Peyer's patch (tissue), 4 donors: ENCODE measurements around the gene CMTM7.

Experiments
- CTCF ChIP-seq, 6 experiments: fragments of 450-650 bp in 4 of 6; fragments of 200-600 bp in 2 of 6; sonication (generic) in 1 of 6; IDR thresholded peaks; one replicate each; pipeline ENCODE4 v1.5.1; 2017 to 2019; ENCODE audit warnings: antibody characterized with exemption in 6 of 6, mild to moderate bottlenecking in 3 of 6, moderate library complexity in 1 of 6
- POLR2A ChIP-seq, 2 donors: fragments of 450-650 bp; IDR thresholded peaks; one replicate each; pipeline ENCODE4 v1.5.1; 2017; ENCODE audit warnings: antibody characterized with exemption in 2 of 2, mild to moderate bottlenecking in 2 of 2, moderate library complexity in 2 of 2

GRCh38 chr3:32495085-32495484 lies 103.4 kb downstream of the CMTM7 start:
- TF ChIP-seq CTCF (IDR thresholded peaks at IDR 0.05): no peak
- no peak for TF ChIP-seq POLR2A (IDR thresholded peaks at IDR 0.05)
